Measurements from ENCODE around the gene ITGA7.

GRCh38 chr12:55724226-55724939, 16.7 kb upstream of the ITGA7 start:
- TF ChIP-seq, protein P1, sequence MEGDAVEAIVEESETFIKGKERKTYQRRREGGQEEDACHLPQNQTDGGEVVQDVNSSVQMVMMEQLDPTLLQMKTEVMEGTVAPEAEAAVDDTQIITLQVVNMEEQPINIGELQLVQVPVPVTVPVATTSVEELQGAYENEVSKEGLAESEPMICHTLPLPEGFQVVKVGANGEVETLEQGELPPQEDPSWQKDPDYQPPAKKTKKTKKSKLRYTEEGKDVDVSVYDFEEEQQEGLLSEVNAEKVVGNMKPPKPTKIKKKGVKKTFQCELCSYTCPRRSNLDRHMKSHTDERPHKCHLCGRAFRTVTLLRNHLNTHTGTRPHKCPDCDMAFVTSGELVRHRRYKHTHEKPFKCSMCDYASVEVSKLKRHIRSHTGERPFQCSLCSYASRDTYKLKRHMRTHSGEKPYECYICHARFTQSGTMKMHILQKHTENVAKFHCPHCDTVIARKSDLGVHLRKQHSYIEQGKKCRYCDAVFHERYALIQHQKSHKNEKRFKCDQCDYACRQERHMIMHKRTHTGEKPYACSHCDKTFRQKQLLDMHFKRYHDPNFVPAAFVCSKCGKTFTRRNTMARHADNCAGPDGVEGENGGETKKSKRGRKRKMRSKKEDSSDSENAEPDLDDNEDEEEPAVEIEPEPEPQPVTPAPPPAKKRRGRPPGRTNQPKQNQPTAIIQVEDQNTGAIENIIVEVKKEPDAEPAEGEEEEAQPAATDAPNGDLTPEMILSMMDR (conservative IDR thresholded peaks at IDR 0.05; ENCODE audit: low read length), result peak; percentile 91
- TF ChIP-seq EZH2phosphoT487 (IDR thresholded peaks at IDR 0.05; ENCODE audit: borderline replicate concordance), result no peak
